Peyer's patch (tissue), 4 donors: ENCODE measurements around the gene ASB15.

Source experiments
- POLR2A ChIP-seq, 2 donors: fragments of 450-650 bp; IDR thresholded peaks; one replicate each; pipeline ENCODE4 v1.5.1; 2017; ENCODE audit warnings: antibody characterized with exemption in 2 of 2, mild to moderate bottlenecking in 2 of 2, moderate library complexity in 2 of 2
- TF ChIP-seq, protein P1 (sequence below), 6 experiments: fragments of 450-650 bp in 4 of 6; fragments of 200-600 bp in 2 of 6; sonication (generic) in 1 of 6; IDR thresholded peaks; one replicate each; pipeline ENCODE4 v1.5.1; 2017 to 2019; ENCODE audit warnings: antibody characterized with exemption in 6 of 6, mild to moderate bottlenecking in 3 of 6, moderate library complexity in 1 of 6

DNA sequence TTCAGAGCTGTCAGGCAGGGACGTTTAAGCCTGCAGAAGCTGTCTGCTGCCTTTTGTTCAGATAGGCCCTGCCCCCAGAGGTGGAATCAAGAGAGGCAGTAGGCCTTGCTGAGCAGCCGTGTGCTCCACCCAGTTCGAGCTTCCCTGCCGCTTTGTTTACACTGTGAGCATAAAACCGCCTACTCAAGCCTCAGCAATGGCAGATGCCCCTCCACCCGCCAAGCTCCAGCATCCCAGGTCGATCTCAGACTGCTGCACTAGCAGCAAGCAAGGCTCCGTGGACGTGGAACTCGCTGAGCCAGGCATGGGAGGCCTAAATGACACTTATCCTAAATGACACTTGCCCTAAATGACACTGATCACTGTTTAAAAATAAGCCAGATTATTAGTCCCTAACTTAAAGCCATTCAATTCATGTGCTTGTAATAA lies 6.8 kb upstream of the ASB15 start:
- TF ChIP-seq, protein P1, sequence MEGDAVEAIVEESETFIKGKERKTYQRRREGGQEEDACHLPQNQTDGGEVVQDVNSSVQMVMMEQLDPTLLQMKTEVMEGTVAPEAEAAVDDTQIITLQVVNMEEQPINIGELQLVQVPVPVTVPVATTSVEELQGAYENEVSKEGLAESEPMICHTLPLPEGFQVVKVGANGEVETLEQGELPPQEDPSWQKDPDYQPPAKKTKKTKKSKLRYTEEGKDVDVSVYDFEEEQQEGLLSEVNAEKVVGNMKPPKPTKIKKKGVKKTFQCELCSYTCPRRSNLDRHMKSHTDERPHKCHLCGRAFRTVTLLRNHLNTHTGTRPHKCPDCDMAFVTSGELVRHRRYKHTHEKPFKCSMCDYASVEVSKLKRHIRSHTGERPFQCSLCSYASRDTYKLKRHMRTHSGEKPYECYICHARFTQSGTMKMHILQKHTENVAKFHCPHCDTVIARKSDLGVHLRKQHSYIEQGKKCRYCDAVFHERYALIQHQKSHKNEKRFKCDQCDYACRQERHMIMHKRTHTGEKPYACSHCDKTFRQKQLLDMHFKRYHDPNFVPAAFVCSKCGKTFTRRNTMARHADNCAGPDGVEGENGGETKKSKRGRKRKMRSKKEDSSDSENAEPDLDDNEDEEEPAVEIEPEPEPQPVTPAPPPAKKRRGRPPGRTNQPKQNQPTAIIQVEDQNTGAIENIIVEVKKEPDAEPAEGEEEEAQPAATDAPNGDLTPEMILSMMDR (IDR thresholded peaks at IDR 0.05): no peak
- no peak for TF ChIP-seq POLR2A (IDR thresholded peaks at IDR 0.05)
